ENCODE measurements around the gene PRRG3. TPM values are rescaled to one million over a fixed set of nuclear protein-coding genes. Genes with fewer than 3 reads are reported as not detected.

The PRRG3 gene
- total RNA-seq, 2 donors from 2014 or later: not detected

GRCh38 chrX:151699746-151700145, 4.5 kb downstream of the PRRG3 start:
- Mint-ChIP-seq H3K4me3 (no peak overlapping the region), H3K27me3 (ENCODE audit: low read depth) (peaks cover 30% of the 10 kb centered on the region), H3K27ac (no peak overlapping the region), H3K9me3 (no peaks in the 10 kb centered on the region), H3K36me3 (ENCODE audit: insufficient read depth in 2 of 2) (no peaks in the 10 kb centered on the region), H3K4me1 (ENCODE audit: low read depth) (no peaks in the 10 kb centered on the region)
- ATAC-seq (replicated peaks in 1 of 2): no peak
- no peak for DNase-seq

GRCh38 chrX:151700581-151700980, 5.3 kb downstream of the PRRG3 start:
- H3K9me3 Mint-ChIP-seq: no peaks in the 10 kb centered on the region
- H3K4me3 Mint-ChIP-seq: no peak overlapping the region
- DNase-seq (no peak), ATAC-seq (replicated peaks in 1 of 2) (no peak)
- H3K27ac Mint-ChIP-seq: no peak overlapping the region
- no peaks in the 10 kb centered on the region for H3K36me3 Mint-ChIP-seq (ENCODE audit: insufficient read depth in 2 of 2)
- H3K4me1 Mint-ChIP-seq (ENCODE audit: low read depth): no peaks in the 10 kb centered on the region
- H3K27me3 Mint-ChIP-seq (ENCODE audit: low read depth): peaks cover 32% of the 10 kb centered on the region

GRCh38 chrX:151701071-151701470, 5.8 kb downstream of the PRRG3 start:
- H3K27me3 Mint-ChIP-seq (ENCODE audit: low read depth): peaks cover 32% of the 10 kb centered on the region
- H3K4me3 Mint-ChIP-seq: no peak overlapping the region
- H3K36me3 Mint-ChIP-seq (ENCODE audit: insufficient read depth in 2 of 2): no peaks in the 10 kb centered on the region
- ATAC-seq (replicated peaks in 1 of 2): no peak
- H3K4me1 Mint-ChIP-seq (ENCODE audit: low read depth): no peaks in the 10 kb centered on the region
- DNase-seq: no peak
- no peak overlapping the region for H3K27ac Mint-ChIP-seq
- no peaks in the 10 kb centered on the region for H3K9me3 Mint-ChIP-seq

GRCh38 chrX:151701531-151701930, 6.3 kb downstream of the PRRG3 start:
- H3K27ac Mint-ChIP-seq: no peak overlapping the region
- DNase-seq (no peak), ATAC-seq (replicated peaks in 1 of 2) (no peak)
- no peak overlapping the region for H3K4me3 Mint-ChIP-seq
- H3K9me3 Mint-ChIP-seq: no peaks in the 10 kb centered on the region
- no peaks in the 10 kb centered on the region for H3K36me3 Mint-ChIP-seq (ENCODE audit: insufficient read depth in 2 of 2)
- no peaks in the 10 kb centered on the region for H3K4me1 Mint-ChIP-seq (ENCODE audit: low read depth)
- H3K27me3 Mint-ChIP-seq (ENCODE audit: low read depth): peaks cover 28% of the 10 kb centered on the region

GRCh38 chrX:151702026-151702714, 6.9 kb downstream of the PRRG3 start:
- Mint-ChIP-seq H3K4me3 (no peak overlapping the region), H3K4me1 (ENCODE audit: low read depth) (no peaks in the 10 kb centered on the region), H3K9me3 (no peaks in the 10 kb centered on the region), H3K36me3 (ENCODE audit: insufficient read depth in 2 of 2) (no peaks in the 10 kb centered on the region), H3K27me3 (ENCODE audit: low read depth) (peaks cover 22% of the 10 kb centered on the region), H3K27ac (no peak overlapping the region)
- DNase-seq: no peak
- ATAC-seq (replicated peaks in 1 of 2): no peak

- H3K4me3 Mint-ChIP-seq: no peak overlapping the region
- no peaks in the 10 kb centered on the region for H3K4me1 Mint-ChIP-seq (ENCODE audit: low read depth)
- DNase-seq (no peak), ATAC-seq (replicated peaks in 1 of 2) (no peak)
- no peaks in the 10 kb centered on the region for H3K9me3 Mint-ChIP-seq
- no peaks in the 10 kb centered on the region for H3K36me3 Mint-ChIP-seq (ENCODE audit: insufficient read depth in 2 of 2)
- no peak overlapping the region for H3K27ac Mint-ChIP-seq
- peaks cover 21% of the 10 kb centered on the region for H3K27me3 Mint-ChIP-seq (ENCODE audit: low read depth)
Observed at GRCh38 chrX:151702741-151703340, 7.6 kb downstream of the PRRG3 start.

DNA sequence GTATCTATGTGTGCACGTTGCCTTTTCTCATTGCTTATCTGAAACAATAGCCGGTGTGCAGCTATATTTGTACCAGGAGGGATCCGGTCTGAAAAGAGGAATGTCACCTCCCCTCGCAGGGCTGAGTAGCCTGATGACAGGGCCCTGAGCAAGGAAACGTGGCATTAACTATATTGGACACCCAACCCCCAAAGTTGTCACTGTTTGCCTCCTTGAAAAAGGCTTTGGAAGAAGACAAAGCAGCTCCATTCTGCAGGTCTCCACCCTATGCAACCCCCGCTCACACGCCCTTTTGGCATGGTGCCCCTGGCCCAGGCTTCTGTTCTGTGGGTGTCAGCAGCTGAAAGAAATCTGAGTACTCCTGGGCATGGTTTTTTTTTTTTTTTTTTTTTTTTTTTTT, 8.2 kb downstream of the PRRG3 start:
- Mint-ChIP-seq H3K9me3 (no peaks in the 10 kb centered on the region), H3K27ac (no peak overlapping the region), H3K36me3 (ENCODE audit: insufficient read depth in 2 of 2) (no peaks in the 10 kb centered on the region), H3K4me3 (no peak overlapping the region), H3K4me1 (ENCODE audit: low read depth) (no peaks in the 10 kb centered on the region), H3K27me3 (ENCODE audit: low read depth) (peaks cover 22% of the 10 kb centered on the region)
- DNase-seq: no peak
- ATAC-seq (replicated peaks in 1 of 2): no peak

- Mint-ChIP-seq H3K27me3 (ENCODE audit: low read depth) (peaks cover 22% of the 10 kb centered on the region), H3K4me3 (no peak overlapping the region), H3K36me3 (ENCODE audit: insufficient read depth in 2 of 2) (no peaks in the 10 kb centered on the region), H3K27ac (no peak overlapping the region), H3K9me3 (no peaks in the 10 kb centered on the region), H3K4me1 (ENCODE audit: low read depth) (no peaks in the 10 kb centered on the region)
- DNase-seq (no peak), ATAC-seq (replicated peaks in 1 of 2) (no peak)
Observed at GRCh38 chrX:151704041-151704663, 8.9 kb downstream of the PRRG3 start.

GRCh38 chrX:151708821-151709220, 13.6 kb downstream of the PRRG3 start:
- H3K27ac Mint-ChIP-seq: no peak overlapping the region
- ATAC-seq (replicated peaks in 1 of 2): no peak
- no peaks in the 10 kb centered on the region for H3K36me3 Mint-ChIP-seq (ENCODE audit: insufficient read depth in 2 of 2)
- no peak for DNase-seq
- no peaks in the 10 kb centered on the region for H3K9me3 Mint-ChIP-seq
- H3K4me3 Mint-ChIP-seq: no peak overlapping the region
- H3K27me3 Mint-ChIP-seq (ENCODE audit: low read depth): peaks cover 28% of the 10 kb centered on the region
- no peaks in the 10 kb centered on the region for H3K4me1 Mint-ChIP-seq (ENCODE audit: low read depth)

- H3K27ac Mint-ChIP-seq: no peak overlapping the region
- ATAC-seq (replicated peaks in 1 of 2) (no peak), DNase-seq (no peak)
- H3K4me3 Mint-ChIP-seq: no peak overlapping the region
- H3K27me3 Mint-ChIP-seq (ENCODE audit: low read depth): peaks cover 19% of the 10 kb centered on the region
- no peaks in the 10 kb centered on the region for H3K36me3 Mint-ChIP-seq (ENCODE audit: insufficient read depth in 2 of 2)
- no peaks in the 10 kb centered on the region for H3K9me3 Mint-ChIP-seq
- H3K4me1 Mint-ChIP-seq (ENCODE audit: low read depth): no peaks in the 10 kb centered on the region
Observed at GRCh38 chrX:151710457-151710856, 15.2 kb downstream of the PRRG3 start.

DNA sequence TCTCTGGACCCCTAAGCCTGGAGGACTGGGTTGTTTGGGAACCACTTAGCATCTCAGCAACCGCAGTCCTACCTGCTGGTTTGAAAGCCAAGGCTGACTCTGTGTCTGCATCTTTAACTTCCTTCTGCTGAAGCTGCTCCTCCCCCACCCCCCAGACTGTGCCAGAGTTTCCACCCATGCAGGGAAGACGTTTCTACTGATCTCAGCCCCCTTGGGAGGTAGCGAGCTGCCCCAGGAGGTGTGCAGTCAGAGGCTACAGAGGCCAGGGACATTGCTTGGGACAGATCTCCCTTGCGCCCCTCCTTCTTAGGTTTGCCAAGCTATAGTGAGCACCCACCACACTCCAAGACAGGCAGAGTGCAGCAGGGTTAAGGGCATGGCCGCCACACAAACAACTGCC, 15.9 kb downstream of the PRRG3 start:
- Mint-ChIP-seq H3K27me3 (ENCODE audit: low read depth) (peaks cover 19% of the 10 kb centered on the region), H3K4me3 (no peak overlapping the region), H3K27ac (no peak overlapping the region), H3K9me3 (no peaks in the 10 kb centered on the region), H3K36me3 (ENCODE audit: insufficient read depth in 2 of 2) (no peaks in the 10 kb centered on the region), H3K4me1 (ENCODE audit: low read depth) (no peaks in the 10 kb centered on the region)
- ATAC-seq (replicated peaks in 1 of 2): no peak
- DNase-seq: no peak

DNA sequence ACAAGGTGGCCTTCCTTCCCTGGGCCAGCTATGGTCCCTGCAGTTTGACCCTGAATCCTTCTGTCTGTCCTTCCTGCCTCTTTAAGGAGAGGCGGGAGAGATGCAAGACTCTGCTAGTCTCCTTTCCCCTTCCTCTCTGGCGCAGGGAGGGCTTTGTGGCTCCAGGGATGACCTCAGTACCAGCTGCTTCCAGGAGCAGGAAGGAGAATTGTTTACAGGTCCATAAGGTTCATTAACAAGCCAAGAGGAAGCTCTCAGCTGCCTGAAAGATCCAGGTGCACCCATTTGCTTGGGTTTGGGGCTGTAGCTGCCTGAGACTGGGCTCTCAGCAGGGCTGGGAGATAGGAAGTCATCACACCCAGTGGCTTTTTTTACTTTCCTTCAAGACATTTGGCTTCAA, 16.5 kb downstream of the PRRG3 start:
- Mint-ChIP-seq H3K4me1 (ENCODE audit: low read depth) (no peaks in the 10 kb centered on the region), H3K27ac (no peak overlapping the region), H3K36me3 (ENCODE audit: insufficient read depth in 2 of 2) (no peaks in the 10 kb centered on the region), H3K9me3 (no peaks in the 10 kb centered on the region), H3K4me3 (no peak overlapping the region), H3K27me3 (ENCODE audit: low read depth) (peaks cover 26% of the 10 kb centered on the region)
- DNase-seq (no peak), ATAC-seq (replicated peaks in 1 of 2) (no peak)

DNA sequence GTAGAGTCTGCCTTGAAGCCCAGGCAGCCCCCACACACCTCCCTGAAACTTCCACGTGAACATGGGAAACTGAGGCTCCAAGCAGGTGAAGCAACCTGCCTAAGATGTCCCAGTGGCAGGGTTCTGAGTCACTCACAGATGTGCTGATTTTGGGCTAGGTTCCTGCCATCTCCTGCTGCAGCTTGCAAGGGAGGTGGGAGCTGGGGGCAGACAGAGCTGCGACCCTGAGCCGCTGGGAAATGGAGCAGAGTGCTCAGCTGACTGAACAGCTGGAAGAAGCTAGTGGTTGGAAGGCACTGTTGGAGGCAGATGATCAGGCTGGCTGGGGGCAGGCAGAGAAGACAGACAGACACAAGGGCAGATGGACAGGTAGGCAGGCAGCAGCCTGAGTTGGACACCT, 17.0 kb downstream of the PRRG3 start:
- Mint-ChIP-seq H3K9me3 (no peaks in the 10 kb centered on the region), H3K4me1 (ENCODE audit: low read depth) (no peaks in the 10 kb centered on the region), H3K36me3 (ENCODE audit: insufficient read depth in 2 of 2) (no peaks in the 10 kb centered on the region), H3K27ac (no peak overlapping the region), H3K27me3 (ENCODE audit: low read depth) (peaks cover 30% of the 10 kb centered on the region), H3K4me3 (no peak overlapping the region)
- ATAC-seq (replicated peaks in 1 of 2) (no peak), DNase-seq (no peak)

DNA sequence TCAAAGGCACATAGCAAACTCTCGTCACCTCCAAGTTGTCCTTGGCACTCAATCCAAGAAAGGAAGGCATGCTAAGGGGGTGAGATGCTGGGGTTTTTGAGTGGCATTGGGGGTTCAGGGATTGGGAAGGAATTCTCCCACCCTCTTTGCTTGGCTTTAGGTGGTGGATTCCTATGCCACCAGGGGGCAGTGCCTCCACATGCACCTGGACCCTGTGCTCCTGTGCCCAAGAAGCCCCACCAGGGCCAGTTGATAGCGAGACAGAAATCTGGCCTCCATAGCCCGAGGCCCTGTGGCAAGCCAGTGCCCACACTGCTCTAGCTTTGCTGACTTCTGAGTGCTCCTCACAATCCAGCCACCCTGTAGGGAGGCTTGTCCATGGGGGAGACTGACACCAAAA, 18.6 kb downstream of the PRRG3 start:
- Mint-ChIP-seq H3K27ac (no peak overlapping the region), H3K9me3 (no peaks in the 10 kb centered on the region), H3K4me1 (ENCODE audit: low read depth) (no peaks in the 10 kb centered on the region), H3K27me3 (ENCODE audit: low read depth) (peaks cover 37% of the 10 kb centered on the region), H3K4me3 (no peak overlapping the region), H3K36me3 (ENCODE audit: insufficient read depth in 2 of 2) (no peaks in the 10 kb centered on the region)
- ATAC-seq (replicated peaks in 1 of 2) (peak in 1 of 2 donors; percentile 28), DNase-seq (peak; percentile 3 to 20)

Data from activated T-cell treated with anti-CD3 and anti-CD28 coated beads, Interleukin-2, amount 50 U/mL, for 72 hours (primary cell).